COLO829 (cell line): Measurements from ENCODE around the gene FBXO27.
"Not testable (repeated sequence)": the region's sequence is repeated elsewhere in the genome, so short reads cannot be mapped to it uniquely, and the experiment has no call there.

ENCODE experiments used
- DNase-seq: peaks from one replicate; pipeline ENCODE4 v3.0.0; 2012; ENCODE audit warnings: low spot score

FBXO27 gene

GRCh38 chr19:38988627-38989026 is 43.7 kb downstream of the FBXO27 start:
- not testable (repeated sequence) for DNase-seq

GRCh38 chr19:38987745-38988144 is 44.6 kb downstream of the FBXO27 start:
- not testable (repeated sequence) for DNase-seq

GRCh38 chr19:38985262-38985661 is 47.1 kb downstream of the FBXO27 start:
- no peak for DNase-seq

GRCh38 chr19:38980583-38981374 is 51.6 kb downstream of the FBXO27 start:
- DNase-seq, result no peak

GRCh38 chr19:38979812-38980211 is 52.5 kb downstream of the FBXO27 start:
- DNase-seq, result no peak

- no peak for DNase-seq
These were observed 54.0 kb downstream of the FBXO27 start for GRCh38 chr19:38978326-38978689.

- no peak for DNase-seq
These were observed 54.7 kb downstream of the FBXO27 start for GRCh38 chr19:38977445-38978325.

GRCh38 chr19:38975861-38976271 is 56.5 kb downstream of the FBXO27 start:
- no peak for DNase-seq

GRCh38 chr19:38975214-38975860 is 57.0 kb downstream of the FBXO27 start, which contains the start of gene FBXO17:
Gene FBXO17, minus strand, starts transcription at chr19:38975742. Its CDS starts 25,423 bp downstream, at chr19:38950319.
- no peak for DNase-seq

- no peak for DNase-seq
These were observed 57.6 kb downstream of the FBXO27 start for GRCh38 chr19:38974624-38975213.
